Natural killer cell (primary cell): ENCODE measurements around the gene GIGYF2. TPM values are rescaled to one million over a fixed set of nuclear protein-coding genes. Genes with fewer than 3 reads are reported as not detected.

Experiments used
- ATAC-seq, 3 donors: fragments of 150-1000 bp in 2 of 3; fragments of 200-7000 bp in 1 of 3; cut with Tn5 transposase; 1 replicate in 1 of 3; 2 replicates in 2 of 3; pipeline ENCODE4 v1.10.0; 2021; ENCODE audit warnings: mild to moderate bottlenecking in 2 of 3, moderate library complexity in 2 of 3
- DNase-seq, 2 donors: peaks; one replicate each; pipeline versions ENCODE4 v3.0.0 to v3.0.0-alpha.2; 2013 to 2021; ENCODE audit warnings: mixed read lengths in 1 of 2
- H3K27ac ChIP-seq: one replicate; pipeline ENCODE4 v1.5.1; 2013; ENCODE audit warnings: mild to moderate bottlenecking, low read length
- H3K27me3 ChIP-seq: one replicate; pipeline ENCODE4 v1.6.1; 2013; ENCODE audit warnings: low read length; ENCODE audit not compliant: control insufficient read depth, insufficient read depth
- H3K36me3 ChIP-seq: one replicate; pipeline ENCODE4 v1.6.1; 2013; ENCODE audit warnings: low read length; ENCODE audit not compliant: control insufficient read depth, insufficient read depth
- H3K4me1 ChIP-seq: one replicate; pipeline ENCODE4 v1.6.1; 2013; ENCODE audit warnings: low read length; ENCODE audit not compliant: control insufficient read depth, insufficient read depth
- H3K4me3 ChIP-seq: one replicate; pipeline ENCODE4 v1.5.1; 2013; ENCODE audit warnings: low read length
- H3K9me3 ChIP-seq: one replicate; pipeline ENCODE4 v1.6.1; 2013; ENCODE audit warnings: low read length; ENCODE audit not compliant: control insufficient read depth, insufficient read depth
- H3K27ac Mint-ChIP-seq, 2 donors: one replicate each; pipeline ENCODE4 v1.8.0; 2022; ENCODE audit warnings: mild to moderate bottlenecking in 2 of 2, mixed read lengths in 2 of 2, moderate library complexity in 1 of 2
- H3K27me3 Mint-ChIP-seq, 2 donors: one replicate each; pipeline ENCODE4 v1.8.0; 2022; ENCODE audit warnings: low read depth in 2 of 2, mixed read lengths in 2 of 2
- H3K36me3 Mint-ChIP-seq: one replicate; pipeline ENCODE4 v1.8.0; 2022; ENCODE audit warnings: mixed read lengths
- H3K4me1 Mint-ChIP-seq, 2 donors: one replicate each; pipeline ENCODE4 v1.8.0; 2022; ENCODE audit warnings: mixed read lengths in 2 of 2
- H3K4me3 Mint-ChIP-seq: one replicate; pipeline ENCODE4 v1.8.0; 2022; ENCODE audit warnings: mild to moderate bottlenecking, moderate library complexity, mixed read lengths
- H3K9me3 Mint-ChIP-seq, 2 donors: one replicate each; pipeline ENCODE4 v1.8.0; 2022; ENCODE audit warnings: mixed read lengths in 2 of 2
- CTCF ChIP-seq: fragments of 200-600 bp; IDR thresholded peaks from one replicate; pipeline ENCODE4 v1.8.0; 2022; ENCODE audit warnings: antibody characterized with exemption
- WGBS: methylation state at CpG from one replicate; pipeline ENCODE4 v1.1.7; 2013; ENCODE audit warnings: missing lambda C conversion rate; ENCODE audit not compliant: insufficient coverage; 5-methylcytosine and 5-hydroxymethylcytosine counted together
- intact Hi-C: fragments of 100-400 bp; cut with micrococcal nuclease; formaldehyde crosslinking; loops from one replicate; pipeline ENCODE4 v1.14.2; 2022
- total RNA-seq, 4 donors: library from RNA; stranded (reverse); fragments of 120-200 nt in 1 of 4; gene quantifications; one replicate each; pipeline versions ENCODE4 v1.2.3 to v1.2.4, GENCODE V29; 2013 to 2022

The GIGYF2 gene
- total RNA-seq, 3 donors from 2014 or later (not counting 1 experiment from before 2014, with no cell fraction given): 73.6 to 85.3 (median 80.1) TPM

- DNase-seq (no peak), ATAC-seq (no peak)
- 49% methylated on average over 23 of the region's 23 CpGs for WGBS
- Histone ChIP-seq H3K4me3 (no peak overlapping the region), H3K9me3 (no peaks in the 10 kb centered on the region), H3K36me3 (no peaks in the 10 kb centered on the region), H3K4me1 (no peaks in the 10 kb centered on the region), H3K27ac (no peak overlapping the region), H3K27me3 (no peaks in the 10 kb centered on the region)
- Mint-ChIP-seq H3K36me3 (no peaks in the 10 kb centered on the region), H3K9me3 (no peaks in the 10 kb centered on the region), H3K27me3 (peaks cover 0 to 6% of the 10 kb centered on the region in 2 donors), H3K4me1 (peaks cover 0 to 4% of the 10 kb centered on the region in 2 donors), H3K4me3 (no peak overlapping the region), H3K27ac (no peak overlapping the region)
- no peak for TF ChIP-seq CTCF
- intact Hi-C loops: no loop called here
Observed at GRCh38 chr2:232890896-232891601, 193.9 kb downstream of the GIGYF2 start.

- no peaks in the 10 kb centered on the region for H3K36me3 ChIP-seq
- Mint-ChIP-seq H3K9me3 (no peaks in the 10 kb centered on the region), H3K36me3 (no peaks in the 10 kb centered on the region), H3K4me3 (no peak overlapping the region), H3K4me1 (peaks cover 0 to 4% of the 10 kb centered on the region in 2 donors), H3K27me3 (peaks cover 0 to 6% of the 10 kb centered on the region in 2 donors), H3K27ac (no peak overlapping the region)
- 79% methylated on average over 11 of the region's 11 CpGs for WGBS
- DNase-seq (no peak), ATAC-seq (no peak)
- intact Hi-C loops: no loop called here
- no peaks in the 10 kb centered on the region for H3K27me3 ChIP-seq
- no peak overlapping the region for H3K4me3 ChIP-seq
- H3K9me3 ChIP-seq: no peaks in the 10 kb centered on the region
- no peak overlapping the region for H3K27ac ChIP-seq
- no peaks in the 10 kb centered on the region for H3K4me1 ChIP-seq
- no peak for TF ChIP-seq CTCF
Observed at GRCh38 chr2:232891621-232892071, 194.5 kb downstream of the GIGYF2 start.

- Histone ChIP-seq H3K27ac (no peak overlapping the region), H3K4me1 (no peaks in the 10 kb centered on the region), H3K36me3 (no peaks in the 10 kb centered on the region), H3K4me3 (no peak overlapping the region), H3K9me3 (no peaks in the 10 kb centered on the region), H3K27me3 (no peaks in the 10 kb centered on the region)
- Mint-ChIP-seq H3K27me3 (peaks cover 0 to 6% of the 10 kb centered on the region in 2 donors), H3K4me1 (peaks cover 0 to 4% of the 10 kb centered on the region in 2 donors), H3K4me3 (no peak overlapping the region), H3K27ac (no peak overlapping the region), H3K36me3 (no peaks in the 10 kb centered on the region), H3K9me3 (no peaks in the 10 kb centered on the region)
- intact Hi-C loops: no loop called here
- DNase-seq (no peak), ATAC-seq (no peak)
- no peak for TF ChIP-seq CTCF
- 92% methylated on average over 13 of the region's 13 CpGs for WGBS
Observed at GRCh38 chr2:232892221-232892620, 195.1 kb downstream of the GIGYF2 start.

GRCh38 chr2:232892843-232893242, 195.7 kb downstream of the GIGYF2 start:
- Histone ChIP-seq H3K4me3 (no peak overlapping the region), H3K9me3 (no peaks in the 10 kb centered on the region), H3K4me1 (no peaks in the 10 kb centered on the region), H3K36me3 (no peaks in the 10 kb centered on the region), H3K27me3 (no peaks in the 10 kb centered on the region), H3K27ac (no peak overlapping the region)
- no peaks in the 10 kb centered on the region for H3K9me3 Mint-ChIP-seq
- H3K27me3 Mint-ChIP-seq: peaks cover 0 to 6% of the 10 kb centered on the region in 2 donors
- WGBS: 88% methylated on average over 20 of the region's 20 CpGs
- no peak for ATAC-seq
- H3K36me3 Mint-ChIP-seq: no peaks in the 10 kb centered on the region
- no peak overlapping the region for H3K27ac Mint-ChIP-seq
- no peak for TF ChIP-seq CTCF
- no peak for DNase-seq
- H3K4me3 Mint-ChIP-seq: no peak overlapping the region
- H3K4me1 Mint-ChIP-seq: peaks cover 0 to 4% of the 10 kb centered on the region in 2 donors
- intact Hi-C loops: no loop called here
